Heart left ventricle (tissue), 16 donors: ENCODE data around the gene CXCR6. TPM values are rescaled to one million over a fixed set of nuclear protein-coding genes. Genes with fewer than 3 reads are reported as not detected.

ENCODE experiments used
- ATAC-seq, 4 donors: fragments of 200-7000 bp; cut with Tn5 transposase; one replicate each; pipeline ENCODE4 v1.9.1; 2020 to 2022; ENCODE audit warnings: moderate library complexity in 4 of 4, mild to moderate bottlenecking in 3 of 4, moderate number of reproducible peaks in 1 of 4
- DNase-seq, 5 donors: peaks; one replicate each; pipeline ENCODE4 v3.0.0-alpha.2; 2020
- H3K27ac ChIP-seq, 12 donors: fragments of 200-600 bp; sonication (generic) in 4 of 12; one replicate each; pipeline versions ENCODE4 v1.5.0 to v1.8.0; 2016 to 2022; ENCODE audit warnings: mild to moderate bottlenecking in 2 of 12
- H3K27me3 ChIP-seq, 9 donors: fragments of 200-600 bp; sonication (generic) in 2 of 9; one replicate each; pipeline versions ENCODE4 v1.5.1 to v1.8.0; 2016 to 2022; ENCODE audit warnings: mild to moderate bottlenecking in 3 of 9
- H3K36me3 ChIP-seq, 9 donors: fragments of 200-600 bp; sonication (generic) in 2 of 9; one replicate each; pipeline versions ENCODE4 v1.5.0 to v1.8.0; 2018 to 2022; ENCODE audit warnings: mild to moderate bottlenecking in 2 of 9
- H3K4me1 ChIP-seq, 12 donors: fragments of 200-600 bp; sonication (generic) in 4 of 12; one replicate each; pipeline versions ENCODE4 v1.5.0 to v1.8.0; 2016 to 2022; ENCODE audit warnings: mild to moderate bottlenecking in 3 of 12
- H3K4me3 ChIP-seq, 12 donors: fragments of 200-600 bp; sonication (generic) in 4 of 12; one replicate each; pipeline versions ENCODE4 v1.5.0 to v1.8.0; 2017 to 2022; ENCODE audit warnings: mild to moderate bottlenecking in 9 of 12, moderate library complexity in 4 of 12
- H3K9me3 ChIP-seq, 12 donors: fragments of 200-600 bp; sonication (generic) in 4 of 12; one replicate each; pipeline versions ENCODE4 v1.5.0 to v1.8.0; 2016 to 2022; ENCODE audit warnings: mild to moderate bottlenecking in 1 of 12
- POLR2A ChIP-seq, 2 donors: fragments of 450-650 bp; IDR thresholded peaks; one replicate each; pipeline ENCODE4 v1.6.1; 2017; ENCODE audit warnings: antibody characterized with exemption in 2 of 2, mild to moderate bottlenecking in 2 of 2, moderate library complexity in 2 of 2
- WGBS, 4 donors: extraction: QIAGEN DNeasy Blood & Tissue Kit in 2 of 4; methylation state at CpG; one replicate each; pipeline versions ENCODE4 v1.1.5 to v1.1.7; 2013 to 2018; 5-methylcytosine and 5-hydroxymethylcytosine counted together
- intact Hi-C, 10 donors: fragments of 100-400 bp; cut with DNase I; formaldehyde crosslinking; loops; one replicate each; pipeline versions ENCODE4 v1.11.1 to v1.14.2; 2022
- polyA plus RNA-seq, 2 donors: library from polyadenylated mRNA; stranded (reverse); fragments of 200-250 nt; gene quantifications; one replicate each; pipeline ENCODE4 v1.2.3, GENCODE V29; 2013
- total RNA-seq, 9 donors: library from RNA; depleted of rRNA in 2 of 9; stranded (reverse); fragments of >200 nt in 2 of 9; fragmentation: NEBNext Ultra II Directional in 3 of 9; extraction: Animal tissue kit (Norgen Biotek cat#: 25700) in 3 of 9; gene quantifications; one replicate each; pipeline versions ENCODE4 v1.1.0 to v1.2.4, GENCODE V29; 2016 to 2023
- TF ChIP-seq, protein P1 (sequence below), 12 donors: fragments of 200-600 bp; sonication (generic) in 4 of 12; IDR thresholded peaks; one replicate each; pipeline versions ENCODE4 v1.5.0 to v1.8.0; 2018 to 2022; ENCODE audit warnings: antibody characterized with exemption in 12 of 12, mild to moderate bottlenecking in 5 of 12
- donor health status: ischemic (EF 13 %, LVEDD 7.1; RV severe dilation, severe dysfunction).
- donor health status: healthy with polysubstance abuse.
- donor health status: DM: no; HTN: yes; CAD: no.
- donor health status: DM: no; HTN: no; CAD: no.
- donor health status: ischemic (EF 25% LVEDD 6.9; RV normal size, moderate dysfunction).
- donor health status: ischemic (EF 25% LVEDD 5.7; RV mildly dilated, moderate dysfunction).
- donor health status: healthy.
- donor health status: DM: yes; HTN: yes; CAD: no.
- donor health status: ischemic (EF 35%, LVEDD 5.7; RV mildly dilated, moderate dysfunction).
- donor health status: nonischemic (EF 11% LVEDD 7.7; RV severe dilation, severe dysfunction).
- donor health status: DM: yes; HTN: yes; CAD: no.
- donor health status: PGD.
- donor health status: ischemic (EF 29% LVEDD 5.4; RV normal size, mild dysfunction).
- donor health status: nonischemic (EF 23%, LVEDD 6.1; RV moderate dilation, normal function).

The CXCR6 gene
- total and polyA plus RNA-seq, 11 donors, result 0.19 to 2.1 (median 0.30) TPM; not detected in 3

DNA sequence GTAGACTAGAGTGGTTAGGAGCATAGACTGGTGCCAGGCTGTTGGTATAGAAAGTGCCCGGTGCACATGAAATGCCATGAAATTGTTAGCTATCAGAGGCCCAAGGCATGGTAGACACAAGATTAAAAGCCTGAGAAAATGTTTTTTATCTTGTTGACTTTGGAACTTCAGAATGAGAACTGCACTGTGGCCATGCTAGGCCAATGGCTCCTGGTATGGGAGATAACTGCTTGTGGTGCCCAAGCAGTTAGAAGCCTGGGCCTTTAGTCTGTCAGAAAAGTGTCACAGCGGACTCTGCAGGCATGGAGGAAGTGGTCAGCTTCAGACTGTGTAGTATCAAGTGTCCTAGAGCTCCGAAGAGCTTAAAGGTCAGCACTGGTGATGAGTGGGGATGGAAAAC, 40.5 kb downstream of the CXCR6 start:
- WGBS, 4 donors, result 60 to 65% (median 64%) methylated on average over 3 of the region's 3 CpGs
- H3K27me3 ChIP-seq, result no peaks in the 10 kb centered on the region
- no peak overlapping the region for H3K4me3 ChIP-seq
- H3K4me1 ChIP-seq, result peaks cover 18 to 77% (median 62%) of the 10 kb centered on the region in 12 donors
- no peak for DNase-seq
- H3K9me3 ChIP-seq, result no peaks in the 10 kb centered on the region
- peaks cover 0 to 64% (median 58%) of the 10 kb centered on the region in 9 donors for H3K36me3 ChIP-seq
- peak overlapping the region in 10 of 12 donors; percentile 33 to 98 (median 96) for H3K27ac ChIP-seq
- intact Hi-C loops, result no loop called here
- ATAC-seq, result peak in 1 of 4 donors; percentile 8
- TF ChIP-seq POLR2A (IDR thresholded peaks at IDR 0.05), result no peak
- TF ChIP-seq, protein P1, sequence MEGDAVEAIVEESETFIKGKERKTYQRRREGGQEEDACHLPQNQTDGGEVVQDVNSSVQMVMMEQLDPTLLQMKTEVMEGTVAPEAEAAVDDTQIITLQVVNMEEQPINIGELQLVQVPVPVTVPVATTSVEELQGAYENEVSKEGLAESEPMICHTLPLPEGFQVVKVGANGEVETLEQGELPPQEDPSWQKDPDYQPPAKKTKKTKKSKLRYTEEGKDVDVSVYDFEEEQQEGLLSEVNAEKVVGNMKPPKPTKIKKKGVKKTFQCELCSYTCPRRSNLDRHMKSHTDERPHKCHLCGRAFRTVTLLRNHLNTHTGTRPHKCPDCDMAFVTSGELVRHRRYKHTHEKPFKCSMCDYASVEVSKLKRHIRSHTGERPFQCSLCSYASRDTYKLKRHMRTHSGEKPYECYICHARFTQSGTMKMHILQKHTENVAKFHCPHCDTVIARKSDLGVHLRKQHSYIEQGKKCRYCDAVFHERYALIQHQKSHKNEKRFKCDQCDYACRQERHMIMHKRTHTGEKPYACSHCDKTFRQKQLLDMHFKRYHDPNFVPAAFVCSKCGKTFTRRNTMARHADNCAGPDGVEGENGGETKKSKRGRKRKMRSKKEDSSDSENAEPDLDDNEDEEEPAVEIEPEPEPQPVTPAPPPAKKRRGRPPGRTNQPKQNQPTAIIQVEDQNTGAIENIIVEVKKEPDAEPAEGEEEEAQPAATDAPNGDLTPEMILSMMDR (IDR thresholded peaks at IDR 0.05), result no peak

GRCh38 chr3:45984331-45985312, 41.4 kb downstream of the CXCR6 start:
- Histone ChIP-seq H3K27ac (peak overlapping the region; percentile 78 to 98 (median 96)), H3K4me3 (no peak overlapping the region), H3K27me3 (no peaks in the 10 kb centered on the region), H3K36me3 (peaks cover 0 to 55% (median 51%) of the 10 kb centered on the region in 9 donors), H3K9me3 (no peaks in the 10 kb centered on the region), H3K4me1 (peaks cover 18 to 85% (median 69%) of the 10 kb centered on the region in 12 donors)
- DNase-seq (no peak), ATAC-seq (no peak)
- WGBS, 4 donors, result 63 to 70% (median 67%) methylated on average over 8 of the region's 8 CpGs
- intact Hi-C loops, result loop anchor here in 1 of 10 donors (5.0 kb wide), 1 partner anchor 93 kb away; no protein-coding TSS in a partner anchor
- TF ChIP-seq, protein P1 (IDR thresholded peaks at IDR 0.05), result no peak
- no peak for TF ChIP-seq POLR2A (IDR thresholded peaks at IDR 0.05)

DNA sequence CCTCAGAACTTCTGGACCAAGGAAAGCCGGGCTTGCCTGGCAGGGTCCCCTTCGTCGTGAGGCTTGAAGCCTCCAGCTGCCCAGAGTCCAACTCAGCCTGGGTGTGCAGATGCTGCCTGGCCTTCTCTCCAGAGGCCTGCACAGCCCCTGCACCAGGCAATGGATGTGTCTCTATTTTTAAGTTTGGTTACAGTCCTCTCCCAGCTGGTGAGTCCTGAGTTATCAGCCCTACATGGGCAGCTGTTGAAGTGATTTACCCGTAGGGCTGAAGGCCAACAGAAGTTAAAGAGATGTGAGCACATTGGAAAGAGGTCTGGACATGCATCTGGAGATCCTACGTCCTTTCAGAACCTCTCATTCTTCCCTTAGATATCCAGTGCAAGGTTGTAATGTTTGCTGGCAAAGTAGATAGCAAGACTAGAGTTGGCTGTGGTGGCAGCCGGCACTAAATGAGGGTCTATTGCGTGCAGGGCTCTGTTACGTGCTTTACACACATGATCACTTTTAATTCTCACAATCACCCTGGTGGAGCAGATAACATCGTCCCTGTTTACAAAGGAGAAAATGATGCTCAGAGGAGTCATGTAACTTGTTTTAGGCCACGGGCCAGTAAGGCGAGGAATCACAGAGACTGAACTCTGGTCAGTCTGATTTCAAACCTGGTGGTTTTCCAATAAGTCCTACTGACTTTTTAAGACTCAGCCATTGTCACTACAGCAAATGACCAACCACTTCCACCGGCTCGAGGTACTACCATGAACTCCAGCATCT, 42.5 kb downstream of the CXCR6 start:
- Histone ChIP-seq H3K36me3 (peaks cover 0 to 44% (median 40%) of the 10 kb centered on the region in 9 donors), H3K4me3 (no peak overlapping the region), H3K4me1 (peaks cover 18 to 96% (median 77%) of the 10 kb centered on the region in 12 donors), H3K27me3 (no peaks in the 10 kb centered on the region), H3K27ac (peak overlapping the region; percentile 78 to 98 (median 96)), H3K9me3 (no peaks in the 10 kb centered on the region)
- intact Hi-C loops, result loop anchor here in 1 of 10 donors (5.0 kb wide), 1 partner anchor 92 kb away; no protein-coding TSS in a partner anchor
- 39 to 46% (median 43%) methylated on average over 13 of the region's 13 CpGs for WGBS, 4 donors
- ATAC-seq (peak; percentile 66 to 78 (median 69)), DNase-seq (peak in 2 of 5 donors; percentile 39 to 64)
- TF ChIP-seq POLR2A (IDR thresholded peaks at IDR 0.05), result no peak
- TF ChIP-seq, protein P1 (IDR thresholded peaks at IDR 0.05), result no peak
